AG10803 (cell line): ENCODE measurements around the gene OTOP2.

Experiments
- DNase-seq: peaks from one replicate; pipeline ENCODE4 v3.0.0; 2010; ENCODE audit warnings: low read depth
- H3K4me3 ChIP-seq: 2 replicates; pipeline ENCODE4 v1.5.1; 2011; ENCODE audit warnings: mild to moderate bottlenecking, low read length, control low read depth
- CTCF ChIP-seq: conservative IDR thresholded peaks from 2 replicates; pipeline ENCODE4 v1.5.1; 2011; ENCODE audit warnings: mild to moderate bottlenecking, low read length, control low read depth, inconsistent platforms

The OTOP2 gene

GRCh38 chr17:74879308-74879707 is 44.8 kb upstream of the OTOP2 start:
- no peak for DNase-seq
- TF ChIP-seq CTCF, result no peak
- H3K4me3 ChIP-seq, result no peak overlapping the region

- no peak for DNase-seq
Observed at GRCh38 chr17:74881073-74881472, 43.0 kb upstream of the OTOP2 start.

GRCh38 chr17:74882517-74883240 is 41.4 kb upstream of the OTOP2 start:
- H3K4me3 ChIP-seq, result no peak overlapping the region
- DNase-seq, result no peak
- TF ChIP-seq CTCF, result no peak

More at GRCh38 chr17:74881073-74881472, 43.0 kb upstream of the OTOP2 start:
- TF ChIP-seq CTCF, result no peak
- no peak overlapping the region for H3K4me3 ChIP-seq

GRCh38 chr17:74883241-74883745 is 40.8 kb upstream of the OTOP2 start:
- no peak overlapping the region for H3K4me3 ChIP-seq

GRCh38 chr17:74888469-74888868 is 35.6 kb upstream of the OTOP2 start:
- DNase-seq, result no peak
- no peak overlapping the region for H3K4me3 ChIP-seq
- no peak for TF ChIP-seq CTCF

More at GRCh38 chr17:74883241-74883745, 40.8 kb upstream of the OTOP2 start:
- no peak for DNase-seq
- no peak for TF ChIP-seq CTCF

GRCh38 chr17:74890554-74890953 is 33.5 kb upstream of the OTOP2 start:
- TF ChIP-seq CTCF, result no peak

GRCh38 chr17:74892013-74892841 is 31.8 kb upstream of the OTOP2 start:
- DNase-seq, result no peak
- no peak for TF ChIP-seq CTCF
- no peak overlapping the region for H3K4me3 ChIP-seq

More at GRCh38 chr17:74890554-74890953, 33.5 kb upstream of the OTOP2 start:
- DNase-seq, result no peak
- H3K4me3 ChIP-seq, result no peak overlapping the region
